Activated T-cell treated with anti-CD3 and anti-CD28 coated beads, Interleukin-2, amount 50 U/mL, for 4 hours (primary cell): ENCODE measurements around the gene COX6A1. TPM values are rescaled to one million over a fixed set of nuclear protein-coding genes. Genes with fewer than 3 reads are reported as not detected.
"Not testable (repeated sequence)": the region's sequence is repeated elsewhere in the genome, so short reads cannot be mapped to it uniquely, and the experiment has no call there.

Experiments
- ATAC-seq, 2 donors: fragments of 200-7000 bp; cut with Tn5 transposase; one replicate each; pipeline ENCODE4 v1.10.0; 2021
- DNase-seq: peaks from one replicate; pipeline ENCODE4 v3.0.0-alpha.2; 2020
- H3K27me3 Mint-ChIP-seq: one replicate; pipeline ENCODE4 v1.8.0; 2021; ENCODE audit warnings: low read depth, mixed read lengths
- H3K36me3 Mint-ChIP-seq: one replicate; pipeline ENCODE4 v1.8.0; 2022; ENCODE audit warnings: mixed read lengths; ENCODE audit not compliant: insufficient read depth
- H3K4me1 Mint-ChIP-seq: one replicate; pipeline ENCODE4 v1.8.0; 2021; ENCODE audit warnings: low read depth, mixed read lengths
- H3K4me3 Mint-ChIP-seq: one replicate; pipeline ENCODE4 v1.8.0; 2021; ENCODE audit warnings: mild to moderate bottlenecking, moderate library complexity, mixed read lengths
- H3K9me3 Mint-ChIP-seq: one replicate; pipeline ENCODE4 v1.8.0; 2021; ENCODE audit warnings: mixed read lengths
- total RNA-seq, 3 donors: library from RNA; stranded (reverse); gene quantifications; one replicate each; pipeline ENCODE4 v1.2.1, GENCODE V29; 2021

Gene COX6A1
- total RNA-seq, 3 donors from 2014 or later: 495 to 510 (median 508) TPM

DNA sequence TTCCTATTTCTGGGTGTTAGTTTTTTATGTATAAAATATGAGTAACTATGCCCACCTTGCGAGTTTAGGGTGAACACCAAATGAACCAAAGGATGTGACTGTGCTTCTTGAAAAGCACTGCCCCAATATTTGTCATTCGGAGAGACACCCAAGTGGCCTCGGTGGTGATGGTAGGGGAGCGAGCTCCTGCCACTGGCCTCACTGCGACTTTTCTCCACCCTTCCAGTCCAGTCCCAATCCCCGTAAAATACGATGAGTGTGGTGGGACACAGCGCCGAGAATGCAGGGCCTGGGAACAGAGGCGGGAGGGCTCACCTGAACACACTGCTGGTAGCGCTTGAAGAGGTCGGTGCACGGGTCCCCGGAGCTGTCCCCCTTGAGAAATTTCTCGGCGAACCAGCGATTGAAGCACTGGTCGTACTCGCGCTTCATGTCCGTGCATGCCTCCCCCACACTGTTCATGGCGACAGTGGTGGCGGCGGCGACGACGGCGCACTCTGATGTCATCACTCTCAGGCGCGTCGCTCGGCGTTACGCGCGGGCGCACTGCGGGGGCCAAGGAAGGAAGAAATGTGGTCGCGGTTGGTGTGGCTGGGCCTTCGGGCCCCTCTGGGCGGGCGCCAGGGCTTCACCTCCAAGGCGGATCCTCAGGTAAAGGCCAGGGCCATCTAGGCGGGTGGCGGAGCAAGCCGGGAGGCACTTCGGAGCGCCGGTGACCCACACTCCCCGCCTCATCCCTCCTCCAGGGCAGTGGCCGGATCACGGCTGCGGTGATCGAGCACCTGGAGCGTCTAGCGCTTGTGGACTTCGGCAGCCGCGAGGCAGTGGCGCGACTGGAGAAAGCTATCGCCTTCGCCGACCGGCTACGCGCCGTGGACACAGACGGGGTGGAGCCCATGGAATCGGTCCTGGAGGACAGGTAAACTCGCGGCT is 8.3 kb downstream of the COX6A1 start, which contains the start of the genes GATC and TRIAP1:
GATC (plus strand) TSS at position 534 of the 933 bp plus-strand sequence; CDS start at position 571, 37 bp downstream.
TRIAP1 (minus strand) TSS at position 474 of the 933 bp plus-strand sequence; CDS start at position 462, 12 bp downstream.
- ATAC-seq (peak; percentile 94 to 95), DNase-seq (peak; percentile 86)
- Mint-ChIP-seq H3K4me1 (peaks cover 26% of the 10 kb centered on the region), H3K9me3 (no peaks in the 10 kb centered on the region), H3K27me3 (no peaks in the 10 kb centered on the region), H3K36me3 (peaks cover 11% of the 10 kb centered on the region), H3K4me3 (peak within 1 kb of the TSS; percentile 97)

DNA sequence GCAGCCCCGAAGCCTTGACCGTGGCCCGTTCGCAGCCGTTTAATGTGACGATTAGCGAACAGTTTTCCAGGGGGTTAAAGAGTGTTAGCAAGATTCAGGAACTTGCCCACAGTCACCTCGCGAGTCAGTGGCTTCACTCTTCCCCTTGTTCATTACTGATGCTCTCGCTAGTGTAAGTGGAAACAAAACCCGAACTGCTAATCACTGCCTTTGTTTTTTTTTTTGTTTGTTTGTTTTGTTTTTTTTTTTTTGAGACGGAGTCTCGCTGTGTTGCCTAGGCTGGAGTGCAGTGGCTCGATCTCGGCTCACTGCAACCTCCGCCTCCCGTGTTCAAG is 8.9 kb downstream of the COX6A1 start:
- peaks cover 11% of the 10 kb centered on the region for H3K36me3 Mint-ChIP-seq
- not testable (repeated sequence) for H3K27me3 Mint-ChIP-seq, ATAC-seq, DNase-seq, H3K9me3 Mint-ChIP-seq
- peaks cover 26% of the 10 kb centered on the region for H3K4me1 Mint-ChIP-seq
- H3K4me3 Mint-ChIP-seq: peak overlapping the region; percentile 97

DNA sequence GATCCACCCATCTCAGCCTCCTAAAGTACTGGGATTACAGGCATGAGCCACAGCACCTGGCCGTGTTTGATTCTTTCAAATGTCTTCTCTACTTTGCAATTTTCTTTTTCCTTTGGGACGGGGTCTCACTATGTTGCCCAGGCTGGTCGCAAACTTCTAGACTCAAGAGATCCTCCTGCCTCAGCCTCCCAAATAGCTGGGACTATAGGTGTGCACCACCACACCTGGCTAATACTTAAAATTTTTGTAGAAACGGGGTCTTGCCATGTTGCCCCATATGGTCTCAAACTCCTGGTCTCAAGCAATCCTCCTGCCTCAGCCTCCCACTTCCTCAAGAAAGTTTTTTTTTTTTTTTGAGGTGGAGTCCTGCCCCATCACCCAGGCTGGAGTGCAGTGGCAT is 10.1 kb downstream of the COX6A1 start:
- Mint-ChIP-seq H3K27me3 (no peaks in the 10 kb centered on the region), H3K36me3 (peaks cover 11% of the 10 kb centered on the region), H3K9me3 (no peaks in the 10 kb centered on the region), H3K4me3 (peak overlapping the region; percentile 97), H3K4me1 (peaks cover 26% of the 10 kb centered on the region)
- ATAC-seq (no peak), DNase-seq (no peak)

DNA sequence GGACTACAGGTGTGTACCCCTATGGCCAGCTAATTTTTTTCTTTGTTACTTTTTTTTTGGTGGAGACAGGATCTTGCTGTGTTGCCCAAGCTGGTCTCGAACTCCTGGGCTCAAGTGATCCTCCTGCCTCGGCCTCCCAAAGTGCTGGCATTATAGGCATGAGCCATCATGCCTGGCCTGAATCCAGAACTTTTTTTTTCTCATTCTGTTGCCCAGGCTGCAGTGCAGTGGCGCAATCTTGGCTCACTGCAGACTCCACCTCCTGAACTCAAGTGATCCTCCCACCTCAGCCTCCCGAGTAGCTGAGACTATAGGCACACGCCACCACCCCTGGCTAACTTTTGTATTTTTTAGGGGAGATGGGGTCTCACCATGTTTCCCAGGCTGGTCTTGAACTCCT is 14.6 kb downstream of the COX6A1 start:
- not testable (repeated sequence) for H3K9me3 Mint-ChIP-seq, ATAC-seq, DNase-seq, H3K27me3 Mint-ChIP-seq, H3K4me3 Mint-ChIP-seq
- peaks cover 18% of the 10 kb centered on the region for H3K4me1 Mint-ChIP-seq
- peaks cover 11% of the 10 kb centered on the region for H3K36me3 Mint-ChIP-seq

DNA sequence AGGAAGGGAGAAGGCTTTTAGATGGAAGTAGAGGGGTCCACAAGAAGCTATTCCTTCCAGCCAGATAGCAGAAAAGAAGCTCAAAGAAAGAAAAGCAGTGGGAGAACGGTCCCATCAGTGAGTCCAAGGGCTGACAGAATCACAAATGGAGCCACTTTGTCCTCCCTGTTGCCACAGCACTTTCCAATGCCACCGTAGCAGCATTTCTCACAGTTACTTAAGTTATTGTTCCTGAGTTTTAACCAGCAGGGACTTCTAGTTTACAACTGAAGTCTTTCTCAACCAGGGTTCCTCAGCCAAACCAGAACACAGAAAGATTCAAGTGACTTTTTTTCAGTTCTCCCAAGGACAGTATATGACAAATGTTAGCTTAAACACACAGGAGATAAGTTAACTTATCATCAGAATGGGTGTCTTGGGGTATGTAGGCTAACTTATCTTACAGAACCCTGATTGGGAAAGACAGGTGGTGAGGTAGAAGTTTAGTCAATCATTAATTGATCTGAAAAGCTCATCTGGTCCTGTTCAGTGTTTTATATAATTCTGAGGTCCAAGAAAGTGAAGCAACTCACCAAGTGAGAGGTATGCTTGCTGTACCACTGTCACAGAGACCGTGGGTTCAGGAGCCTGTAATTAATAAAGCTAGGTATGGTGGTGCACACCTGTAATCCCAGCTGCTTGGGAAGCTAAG is 15.3 kb downstream of the COX6A1 start:
- Mint-ChIP-seq H3K27me3 (no peaks in the 10 kb centered on the region), H3K9me3 (no peaks in the 10 kb centered on the region), H3K36me3 (peaks cover 11% of the 10 kb centered on the region), H3K4me3 (no peak overlapping the region), H3K4me1 (peaks cover 12% of the 10 kb centered on the region)
- DNase-seq: no peak
- ATAC-seq: no peak

DNA sequence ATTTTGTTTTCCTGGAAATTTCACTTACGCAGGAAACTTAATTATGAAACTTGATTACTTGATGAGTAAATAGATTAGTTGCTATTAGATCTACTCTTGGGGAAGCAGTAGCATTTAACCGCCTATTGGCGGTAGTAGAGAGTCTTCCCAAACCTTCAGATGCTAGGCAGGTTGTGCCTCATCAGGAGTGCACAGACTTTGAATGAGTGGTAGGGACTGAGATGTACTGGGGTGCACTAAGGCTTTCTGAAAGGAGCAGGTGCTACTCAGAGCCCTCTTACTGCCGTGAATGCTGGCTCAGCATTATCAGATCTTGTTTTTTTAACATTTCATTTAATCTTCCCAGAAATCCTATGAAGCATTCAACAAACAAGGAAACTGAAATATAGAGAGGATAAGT is 16.1 kb downstream of the COX6A1 start:
- ATAC-seq (peak; percentile 85 to 96), DNase-seq (no peak)
- H3K27me3 Mint-ChIP-seq: no peaks in the 10 kb centered on the region

DNA sequence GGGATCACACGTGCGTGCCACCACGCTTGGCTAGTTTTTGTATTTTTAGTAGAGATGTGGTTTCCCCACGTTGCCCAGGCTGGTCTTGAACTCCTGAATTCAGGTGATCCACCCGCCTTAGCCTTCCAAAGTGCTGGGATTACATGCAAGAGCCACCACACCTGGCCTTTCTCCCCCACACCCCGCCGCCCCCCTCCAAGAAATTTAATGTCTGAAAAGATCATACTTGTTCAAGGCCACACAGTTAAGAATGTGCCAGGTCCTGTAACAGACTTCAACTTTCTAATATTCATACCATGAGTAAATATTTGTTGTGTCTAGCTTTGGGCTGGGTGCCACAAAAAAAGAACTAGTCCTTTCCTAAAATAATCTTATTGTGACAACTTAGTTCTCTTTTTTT is 17.4 kb downstream of the COX6A1 start:
- Mint-ChIP-seq H3K27me3 (no peaks in the 10 kb centered on the region), H3K36me3 (peaks cover 26% of the 10 kb centered on the region), H3K9me3 (no peaks in the 10 kb centered on the region), H3K4me1 (peaks cover 7% of the 10 kb centered on the region), H3K4me3 (no peak overlapping the region)
- no peak for DNase-seq
- no peak for ATAC-seq

More for the DNA sequence above, 16.1 kb downstream of the COX6A1 start:
- H3K4me1 Mint-ChIP-seq: peaks cover 12% of the 10 kb centered on the region
- peaks cover 15% of the 10 kb centered on the region for H3K36me3 Mint-ChIP-seq
- no peaks in the 10 kb centered on the region for H3K9me3 Mint-ChIP-seq
- H3K4me3 Mint-ChIP-seq: no peak overlapping the region

DNA sequence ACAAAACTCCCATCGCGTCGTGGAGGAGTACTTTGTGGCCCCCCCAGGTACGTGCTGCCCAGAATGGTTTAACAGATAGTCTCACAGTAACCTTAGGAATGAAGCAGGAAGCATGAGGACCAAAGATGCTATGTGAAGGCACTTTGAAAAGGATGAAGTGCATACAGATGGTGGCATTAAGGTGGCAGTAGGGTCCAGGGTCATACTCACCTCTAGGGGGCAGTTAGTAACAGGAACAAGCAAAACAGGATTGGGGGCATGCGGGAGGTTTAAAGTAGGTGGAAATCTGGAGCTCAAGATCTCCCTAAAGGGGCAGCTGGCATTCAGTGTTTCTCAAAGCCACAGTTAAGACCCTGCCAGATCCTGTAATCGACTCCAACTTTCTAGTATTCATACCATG is 19.2 kb downstream of the COX6A1 start:
- no peak overlapping the region for H3K4me3 Mint-ChIP-seq
- peaks cover 30% of the 10 kb centered on the region for H3K36me3 Mint-ChIP-seq
- ATAC-seq (no peak), DNase-seq (no peak)
- no peaks in the 10 kb centered on the region for H3K9me3 Mint-ChIP-seq
- peaks cover 7% of the 10 kb centered on the region for H3K4me1 Mint-ChIP-seq
- H3K27me3 Mint-ChIP-seq: no peaks in the 10 kb centered on the region

DNA sequence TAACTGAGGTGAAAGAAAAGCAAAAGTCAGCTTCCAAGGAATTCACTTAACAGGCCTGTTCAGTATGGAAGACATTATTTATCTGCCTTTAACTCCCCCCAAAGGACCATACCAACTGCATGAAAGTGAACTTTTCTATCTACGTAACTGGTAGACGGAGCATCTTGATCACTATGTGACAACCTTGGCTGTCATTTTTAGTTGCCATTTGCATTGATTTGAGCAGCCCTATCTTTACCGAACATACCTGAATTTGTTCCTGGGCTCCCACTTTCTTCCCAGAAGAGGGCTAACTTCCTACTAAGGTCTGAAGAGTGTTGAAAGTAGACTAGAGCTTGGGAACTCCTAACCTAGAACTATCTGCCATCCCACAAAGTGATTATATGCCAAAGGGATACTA is 22.2 kb downstream of the COX6A1 start:
- Mint-ChIP-seq H3K4me1 (no peaks in the 10 kb centered on the region), H3K27me3 (no peaks in the 10 kb centered on the region), H3K9me3 (no peaks in the 10 kb centered on the region), H3K36me3 (peaks cover 45% of the 10 kb centered on the region), H3K4me3 (no peak overlapping the region)
- DNase-seq (no peak), ATAC-seq (no peak)

DNA sequence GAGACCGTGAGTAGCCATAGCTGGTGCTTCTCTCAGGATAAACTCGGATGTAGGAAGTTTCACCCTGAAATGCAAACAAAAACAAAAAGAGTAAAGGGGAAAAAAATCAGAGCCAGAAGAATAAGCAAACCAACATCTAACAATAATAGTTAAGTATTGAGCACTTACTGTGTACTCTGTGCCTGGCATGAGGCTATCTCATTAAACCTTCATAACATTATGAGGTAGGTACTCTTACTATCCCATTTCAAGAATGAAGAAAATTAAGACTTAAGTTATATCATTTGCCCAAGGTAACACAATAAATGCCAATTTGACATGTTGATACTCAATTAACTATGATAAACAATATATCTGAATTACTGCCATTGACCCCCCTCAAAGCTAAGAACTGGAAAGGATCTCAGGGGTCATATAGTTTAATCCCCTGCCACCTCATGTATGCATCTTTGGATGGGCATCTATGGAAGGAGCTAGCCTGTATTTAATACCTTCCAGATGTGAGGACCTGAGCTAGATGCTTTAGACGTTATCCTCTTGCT is 24.3 kb downstream of the COX6A1 start:
- DNase-seq (no peak), ATAC-seq (no peak)
- Mint-ChIP-seq H3K4me1 (peaks cover 17% of the 10 kb centered on the region), H3K27me3 (no peaks in the 10 kb centered on the region), H3K9me3 (no peaks in the 10 kb centered on the region), H3K4me3 (no peak overlapping the region), H3K36me3 (peaks cover 47% of the 10 kb centered on the region)

DNA sequence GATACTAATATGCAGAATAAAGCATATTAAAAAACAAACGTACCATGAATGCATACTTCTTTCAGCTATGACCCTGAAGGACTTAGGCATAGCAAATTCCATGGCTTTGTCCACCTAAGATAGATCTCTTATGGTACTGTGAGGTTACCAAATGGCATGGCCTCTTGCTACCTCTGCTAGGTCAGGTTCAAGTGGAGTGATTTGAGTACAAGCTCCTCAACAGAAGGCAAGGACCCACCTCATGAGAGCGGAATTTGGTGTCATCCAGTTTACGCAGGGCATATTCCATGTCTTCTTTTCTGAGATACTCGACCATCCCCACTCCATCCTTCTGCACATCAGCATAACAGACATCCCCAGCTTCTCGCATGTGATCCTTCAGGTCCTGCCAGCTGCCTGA is 25.8 kb downstream of the COX6A1 start:
- Mint-ChIP-seq H3K36me3 (peaks cover 47% of the 10 kb centered on the region), H3K4me1 (peaks cover 27% of the 10 kb centered on the region), H3K27me3 (no peaks in the 10 kb centered on the region), H3K9me3 (no peaks in the 10 kb centered on the region), H3K4me3 (no peak overlapping the region)
- ATAC-seq (no peak), DNase-seq (no peak)

DNA sequence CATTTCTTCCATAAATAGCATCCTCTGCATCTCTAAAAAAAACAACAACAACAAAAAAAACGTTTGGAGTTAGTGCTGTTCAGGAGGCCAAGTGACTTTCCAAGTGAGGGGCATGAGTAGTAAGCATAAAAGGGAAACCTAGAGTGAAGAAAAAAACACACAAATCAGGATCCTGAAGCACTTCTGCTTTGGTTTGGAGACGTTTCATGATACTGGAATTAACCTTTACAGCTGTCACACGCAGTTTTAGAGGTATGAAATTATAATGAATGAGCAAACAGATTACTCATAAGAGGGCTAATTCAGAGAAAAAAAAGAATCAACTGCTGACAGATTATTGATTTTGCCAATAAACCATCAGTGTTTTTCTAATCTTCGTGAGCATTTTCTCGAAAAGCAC is 27.8 kb downstream of the COX6A1 start:
- Mint-ChIP-seq H3K4me1 (peaks cover 31% of the 10 kb centered on the region), H3K9me3 (no peaks in the 10 kb centered on the region), H3K27me3 (no peaks in the 10 kb centered on the region), H3K36me3 (peaks cover 34% of the 10 kb centered on the region), H3K4me3 (no peak overlapping the region)
- DNase-seq: no peak
- no peak for ATAC-seq

DNA sequence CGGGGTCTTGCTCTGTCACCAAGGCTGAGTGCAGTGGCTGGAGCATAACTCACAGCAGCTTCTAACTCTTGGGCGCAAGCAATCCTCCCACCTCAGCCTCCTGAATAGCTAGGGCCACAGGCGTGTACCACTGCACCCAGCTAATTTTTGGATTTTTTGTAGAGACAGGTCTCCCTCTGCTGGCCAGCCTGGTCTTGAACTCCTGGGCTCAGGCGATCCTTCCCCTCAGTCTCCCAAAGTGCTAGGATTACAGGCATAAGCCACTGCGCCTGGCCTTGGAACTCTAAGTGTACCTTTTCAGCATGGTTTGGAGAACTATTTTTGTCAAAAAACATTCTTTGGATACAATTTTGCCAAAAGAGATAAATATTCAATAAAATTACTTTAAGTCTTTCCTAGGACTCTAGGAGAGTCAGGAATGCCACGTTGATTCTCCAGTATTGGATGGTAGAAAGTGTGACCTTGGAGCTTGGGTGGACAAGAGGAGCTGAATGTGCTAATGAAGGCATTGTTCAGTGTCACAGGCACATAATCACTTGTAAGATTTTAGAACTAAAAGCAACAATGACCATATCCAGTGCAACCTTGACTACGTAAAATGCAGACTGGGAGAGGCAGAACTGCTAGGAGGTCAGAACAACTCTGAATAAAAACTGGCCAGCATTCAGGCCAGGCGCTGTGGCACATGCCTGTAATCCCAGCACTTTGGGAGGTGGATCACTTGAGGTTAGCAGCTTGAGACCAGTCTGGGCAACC is 28.8 kb downstream of the COX6A1 start:
- Mint-ChIP-seq H3K27me3 (no peaks in the 10 kb centered on the region), H3K36me3 (peaks cover 30% of the 10 kb centered on the region), H3K4me3 (no peak overlapping the region), H3K4me1 (peaks cover 31% of the 10 kb centered on the region), H3K9me3 (no peaks in the 10 kb centered on the region)
- no peak for ATAC-seq
- peak; percentile 24 for DNase-seq

DNA sequence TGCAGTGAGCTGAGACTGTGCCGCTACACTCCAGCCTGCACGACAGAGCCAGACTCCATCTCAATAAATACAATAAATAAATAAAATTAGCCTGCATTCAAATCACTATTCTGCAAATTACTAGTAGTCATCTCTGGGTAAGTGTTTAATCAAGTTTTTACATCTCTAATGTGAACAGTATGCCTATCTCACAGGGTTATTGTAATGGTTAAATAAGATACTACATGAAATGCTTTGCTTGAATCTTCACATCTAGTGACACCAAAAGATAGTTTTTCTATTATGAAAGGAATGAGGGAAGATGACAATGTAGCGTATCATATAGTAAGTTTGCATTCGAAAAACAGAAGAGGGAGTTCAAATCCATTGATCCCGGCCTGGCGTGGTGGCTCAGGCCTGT is 29.5 kb downstream of the COX6A1 start:
- Mint-ChIP-seq H3K4me1 (peaks cover 32% of the 10 kb centered on the region), H3K9me3 (no peaks in the 10 kb centered on the region), H3K27me3 (no peaks in the 10 kb centered on the region), H3K36me3 (peaks cover 27% of the 10 kb centered on the region), H3K4me3 (peak overlapping the region; percentile 92)
- ATAC-seq (no peak), DNase-seq (no peak)
